OCI-LY3 (cell line): Measurements from ENCODE around the gene TFAP2A.
A peak's percentile ranks its signal among the peaks of the same experiment; 100 is the strongest.

ENCODE experiments used
- H2AFZ ChIP-seq: fragments of 200-600, 300-600 bp; shearing (Covaris generic); 2 replicates; pipeline ENCODE4 v1.6.0; 2014; ENCODE audit warnings: antibody characterized with exemption, low read depth, low read length
- H3K27ac ChIP-seq: fragments of 200-600, 300-600 bp; sonication (generic); 2 replicates; pipeline ENCODE4 v1.5.1; 2014; ENCODE audit warnings: mild to moderate bottlenecking, low read length, moderate library complexity, mixed read lengths
- H3K27me3 ChIP-seq: fragments of 200-600, 300-600 bp; sonication (generic); 2 replicates; pipeline ENCODE4 v1.6.1; 2014; ENCODE audit warnings: low read depth, low read length, mixed read lengths
- H3K36me3 ChIP-seq: fragments of 200-600, 300-600 bp; sonication (generic); replicated peaks from 2 replicates; pipeline ENCODE3; 2014; ENCODE audit warnings: low read depth, low read length, mixed read lengths
- H3K4me1 ChIP-seq: fragments of 300-600, 200-600 bp; sonication (generic); 2 replicates; pipeline ENCODE4 v1.6.1; 2014; ENCODE audit warnings: low read length, mixed read lengths
- H3K4me2 ChIP-seq: fragments of 200-600, 300-600 bp; sonication (generic); 2 replicates; pipeline ENCODE4 v1.6.1; 2014; ENCODE audit warnings: low read length, mixed read lengths
- H3K4me3 ChIP-seq: fragments of 300-600, 200-600 bp; sonication (generic); 2 replicates; pipeline ENCODE4 v1.5.1; 2014; ENCODE audit warnings: antibody characterized with exemption, mild to moderate bottlenecking, low read length, moderate library complexity
- H3K79me2 ChIP-seq: fragments of 300-600, 200-600 bp; shearing (Covaris generic); 2 replicates; pipeline ENCODE4 v1.6.1; 2014; ENCODE audit warnings: mild to moderate bottlenecking, low read length, mixed read lengths
- H3K9ac ChIP-seq: fragments of 300-600, 200-600 bp; shearing (Covaris generic); 2 replicates; pipeline ENCODE4 v1.6.0; 2014; ENCODE audit warnings: mild to moderate bottlenecking, low read length, moderate library complexity
- H3K9me3 ChIP-seq: fragments of 200-600, 300-600 bp; shearing (Covaris generic); 2 replicates; pipeline ENCODE4 v1.6.1; 2014; ENCODE audit warnings: low read length, mixed read lengths; ENCODE audit not compliant: insufficient read depth
- H4K20me1 ChIP-seq: fragments of 200-600, 300-600 bp; sonication (generic); 2 replicates; pipeline ENCODE4 v1.6.1; 2016; ENCODE audit warnings: low read length, mixed read lengths; ENCODE audit not compliant: insufficient read depth
- EZH2phosphoT487 ChIP-seq: fragments of 200-600 bp; shearing (Covaris generic); IDR thresholded peaks from 2 replicates; pipeline ENCODE4 v1.6.1; 2018; ENCODE audit warnings: antibody characterized with exemption, mixed run types, low read depth
- TF ChIP-seq, protein P1 (sequence below): fragments of 200-600, 300-600 bp; sonication (generic); IDR thresholded peaks from 2 replicates; pipeline ENCODE4 v1.5.1; 2014; ENCODE audit warnings: antibody characterized with exemption, low read length, low read depth

The TFAP2A gene

DNA sequence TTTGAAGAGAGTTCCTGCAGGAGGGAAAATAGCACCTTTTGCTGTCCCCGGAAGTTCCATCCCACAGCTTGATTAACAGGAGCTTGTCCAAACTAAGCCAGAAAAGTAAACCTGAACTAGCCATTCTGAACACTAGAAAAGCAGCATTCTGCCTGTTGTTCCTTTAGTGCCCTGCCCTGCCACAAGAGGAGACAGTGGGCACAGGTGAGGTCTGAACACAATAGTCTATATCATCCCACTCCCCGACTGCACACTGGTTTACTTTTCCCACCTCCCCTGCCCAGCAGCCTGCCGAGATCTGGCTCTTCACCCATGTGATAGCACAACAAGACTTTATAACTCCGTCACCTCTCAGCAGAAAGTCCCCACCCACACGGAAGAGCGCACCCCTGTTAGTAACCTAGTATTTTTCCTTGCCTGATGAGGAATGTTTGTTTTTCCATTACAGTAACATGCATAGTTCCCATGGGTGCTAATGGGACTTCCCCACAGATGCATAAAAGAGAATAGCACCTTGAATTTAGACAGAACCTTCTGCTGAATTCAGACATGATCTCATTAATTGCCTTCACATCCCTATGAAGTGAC is 59.7 kb downstream of the TFAP2A start:
- no peak overlapping the region for H3K27ac ChIP-seq
- 0 out of 2 replicates have a peak overlapping the region, but pooled peaks have one; percentile 21 for H2AFZ ChIP-seq
- H3K4me3 ChIP-seq: no peak overlapping the region
- 0 out of 2 replicates have a peak overlapping the region, but pooled peaks have one; percentile 12 for H3K4me2 ChIP-seq
- no peaks in the 10 kb centered on the region for H3K27me3 ChIP-seq
- H3K4me1 ChIP-seq: no peaks in the 10 kb centered on the region
- H3K36me3 ChIP-seq: no peaks in the 10 kb centered on the region
- TF ChIP-seq, protein P1, sequence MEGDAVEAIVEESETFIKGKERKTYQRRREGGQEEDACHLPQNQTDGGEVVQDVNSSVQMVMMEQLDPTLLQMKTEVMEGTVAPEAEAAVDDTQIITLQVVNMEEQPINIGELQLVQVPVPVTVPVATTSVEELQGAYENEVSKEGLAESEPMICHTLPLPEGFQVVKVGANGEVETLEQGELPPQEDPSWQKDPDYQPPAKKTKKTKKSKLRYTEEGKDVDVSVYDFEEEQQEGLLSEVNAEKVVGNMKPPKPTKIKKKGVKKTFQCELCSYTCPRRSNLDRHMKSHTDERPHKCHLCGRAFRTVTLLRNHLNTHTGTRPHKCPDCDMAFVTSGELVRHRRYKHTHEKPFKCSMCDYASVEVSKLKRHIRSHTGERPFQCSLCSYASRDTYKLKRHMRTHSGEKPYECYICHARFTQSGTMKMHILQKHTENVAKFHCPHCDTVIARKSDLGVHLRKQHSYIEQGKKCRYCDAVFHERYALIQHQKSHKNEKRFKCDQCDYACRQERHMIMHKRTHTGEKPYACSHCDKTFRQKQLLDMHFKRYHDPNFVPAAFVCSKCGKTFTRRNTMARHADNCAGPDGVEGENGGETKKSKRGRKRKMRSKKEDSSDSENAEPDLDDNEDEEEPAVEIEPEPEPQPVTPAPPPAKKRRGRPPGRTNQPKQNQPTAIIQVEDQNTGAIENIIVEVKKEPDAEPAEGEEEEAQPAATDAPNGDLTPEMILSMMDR: no peak
- no peak for TF ChIP-seq EZH2phosphoT487
- no peaks in the 10 kb centered on the region for H3K9me3 ChIP-seq
- no peaks in the 10 kb centered on the region for H3K79me2 ChIP-seq
- no peak overlapping the region for H3K9ac ChIP-seq
- no peaks in the 10 kb centered on the region for H4K20me1 ChIP-seq

DNA sequence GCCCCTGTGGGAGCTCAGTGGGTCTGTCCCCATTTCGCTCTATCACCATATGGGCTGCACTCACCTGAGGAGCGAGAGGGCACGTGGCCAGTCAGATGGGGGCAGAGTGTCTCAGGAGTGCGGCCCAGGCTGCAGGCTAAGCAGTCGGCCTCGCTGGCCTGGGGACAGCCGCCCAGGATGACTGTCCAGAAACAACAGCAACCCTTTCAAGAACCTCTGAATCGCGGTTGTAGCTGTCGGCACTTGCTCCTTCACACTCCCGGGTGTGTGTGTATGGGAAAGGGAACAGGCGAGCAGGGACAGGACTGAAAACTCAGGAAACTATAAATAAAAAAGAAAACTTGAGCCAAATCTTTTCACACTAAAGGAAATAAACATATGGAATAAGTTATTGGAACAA is 63.1 kb downstream of the TFAP2A start:
- H3K36me3 ChIP-seq: no peaks in the 10 kb centered on the region
- H3K27ac ChIP-seq: no peak overlapping the region
- no peaks in the 10 kb centered on the region for H3K79me2 ChIP-seq
- TF ChIP-seq, protein P1: no peak
- TF ChIP-seq EZH2phosphoT487: no peak
- no peak overlapping the region for H2AFZ ChIP-seq
- no peak overlapping the region for H3K4me3 ChIP-seq
- no peaks in the 10 kb centered on the region for H4K20me1 ChIP-seq
- no peaks in the 10 kb centered on the region for H3K9me3 ChIP-seq
- H3K9ac ChIP-seq: no peak overlapping the region
- H3K27me3 ChIP-seq: no peaks in the 10 kb centered on the region
- H3K4me2 ChIP-seq: no peak overlapping the region
- no peaks in the 10 kb centered on the region for H3K4me1 ChIP-seq

DNA sequence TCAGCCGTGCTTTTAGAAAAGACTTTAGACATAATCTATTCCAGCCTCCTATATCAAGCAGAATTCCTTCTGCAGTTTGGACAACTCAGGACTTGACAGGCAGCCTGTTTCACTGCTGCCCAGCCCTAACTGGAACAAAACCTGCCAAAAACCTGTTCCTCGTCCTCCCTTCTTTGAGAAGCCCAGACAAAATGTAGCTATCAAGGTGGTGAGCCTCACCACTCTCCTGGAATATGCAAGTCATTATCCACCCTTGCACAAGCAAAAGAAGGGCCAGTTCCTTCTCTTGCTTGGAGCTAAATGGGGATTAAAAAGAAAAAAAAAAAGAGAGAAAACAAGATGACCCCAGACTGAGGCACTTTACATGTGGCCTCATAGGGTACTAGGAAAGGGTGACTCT is 64.2 kb downstream of the TFAP2A start:
- Histone ChIP-seq H3K9ac (no peak overlapping the region), H3K36me3 (no peaks in the 10 kb centered on the region), H3K4me2 (no peak overlapping the region), H3K4me1 (no peaks in the 10 kb centered on the region), H3K79me2 (no peaks in the 10 kb centered on the region), H3K9me3 (no peaks in the 10 kb centered on the region), H4K20me1 (no peaks in the 10 kb centered on the region), H3K27me3 (no peaks in the 10 kb centered on the region), H3K27ac (no peak overlapping the region), H3K4me3 (no peak overlapping the region), H2AFZ (no peak overlapping the region)
- TF ChIP-seq EZH2phosphoT487: no peak
- TF ChIP-seq, protein P1: no peak

DNA sequence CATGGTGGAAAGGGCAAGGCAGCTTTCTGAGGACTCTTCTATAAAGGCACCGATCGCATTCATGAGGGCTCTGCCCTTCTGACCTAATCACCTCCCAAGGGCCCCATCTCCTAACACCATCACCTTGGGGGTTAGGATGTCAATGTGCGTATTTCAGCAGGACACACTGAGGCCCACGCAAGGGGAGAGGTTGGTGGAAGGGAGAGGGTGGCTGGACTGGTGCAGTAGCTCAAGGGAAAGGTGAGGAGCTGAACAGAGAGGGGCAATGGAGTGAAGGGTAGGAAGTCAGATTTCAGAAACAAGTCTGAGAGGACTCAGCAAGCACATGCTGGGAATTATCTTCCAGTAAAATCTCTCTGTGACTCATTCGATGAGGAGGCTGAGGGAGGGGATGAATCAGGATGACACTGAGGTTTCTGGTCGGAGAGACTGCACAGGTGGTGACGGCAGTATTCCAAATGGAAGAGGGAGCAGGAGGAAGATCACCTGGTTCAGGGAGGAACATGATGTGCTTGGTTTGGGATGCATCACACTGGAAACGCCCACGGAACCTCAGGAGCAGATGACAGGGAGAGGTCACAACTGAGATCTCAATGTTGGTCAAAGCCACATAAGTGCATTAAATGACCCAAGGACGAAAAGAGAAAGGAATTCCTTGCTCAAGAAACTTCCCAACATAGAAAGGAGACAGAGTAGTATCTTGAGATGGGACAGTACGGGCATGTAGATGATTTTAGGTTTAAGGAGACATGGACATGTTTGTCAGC is 67.1 kb downstream of the TFAP2A start:
- no peak overlapping the region for H2AFZ ChIP-seq
- H3K9ac ChIP-seq: no peak overlapping the region
- H3K27me3 ChIP-seq: no peaks in the 10 kb centered on the region
- H3K9me3 ChIP-seq: no peaks in the 10 kb centered on the region
- no peak overlapping the region for H3K27ac ChIP-seq
- no peak for TF ChIP-seq EZH2phosphoT487
- TF ChIP-seq, protein P1: no peak
- no peaks in the 10 kb centered on the region for H3K79me2 ChIP-seq
- H3K4me3 ChIP-seq: no peak overlapping the region
- H3K4me1 ChIP-seq: no peaks in the 10 kb centered on the region
- H3K4me2 ChIP-seq: no peak overlapping the region
- no peaks in the 10 kb centered on the region for H4K20me1 ChIP-seq
- no peaks in the 10 kb centered on the region for H3K36me3 ChIP-seq
